CD14-positive monocyte (primary cell): ENCODE measurements around the gene INPP5A. TPM values are rescaled to one million over a fixed set of nuclear protein-coding genes. Genes with fewer than 3 reads are reported as not detected.

Source experiments
- DNase-seq, 3 donors: peaks; one replicate each; pipeline ENCODE4 v3.0.0-alpha.2; 2011 to 2022
- H2AFZ ChIP-seq: 2 replicates; pipeline ENCODE4 v1.6.0; 2012; ENCODE audit warnings: mild to moderate bottlenecking, low read depth, low read length, inconsistent platforms; ENCODE audit not compliant: insufficient read depth, poor library complexity, severe bottlenecking
- H3K27ac ChIP-seq, 2 donors: 1 replicate in 1 of 2; 2 replicates in 1 of 2; pipeline ENCODE4 v1.5.1; 2012 to 2013; ENCODE audit warnings: low read length in 2 of 2, control low read depth in 1 of 2, inconsistent platforms in 1 of 2, low read depth in 1 of 2, mild to moderate bottlenecking in 1 of 2
- H3K27me3 ChIP-seq, 2 donors: one replicate each; pipeline versions ENCODE4 v1.6.0 to v1.6.1; 2011 to 2013; ENCODE audit warnings: low read length in 2 of 2; ENCODE audit not compliant: control insufficient read depth in 2 of 2, insufficient read depth in 2 of 2
- H3K36me3 ChIP-seq, 2 donors: replicated peaks in 1 of 2; 1 replicate in 1 of 2; 2 replicates in 1 of 2; pipeline versions ENCODE4 v1.5.1 to v1.6.1; 2012 to 2013; ENCODE audit warnings: low read length in 2 of 2, control low read depth in 1 of 2, inconsistent platforms in 1 of 2, mild to moderate bottlenecking in 1 of 2; ENCODE audit not compliant: insufficient read depth in 2 of 2, control insufficient read depth in 1 of 2
- H3K4me1 ChIP-seq, 2 donors: 1 replicate in 1 of 2; 2 replicates in 1 of 2; pipeline versions ENCODE4 v1.5.1 to v1.6.1; 2012 to 2013; ENCODE audit warnings: low read length in 2 of 2, control low read depth in 1 of 2, inconsistent platforms in 1 of 2, mild to moderate bottlenecking in 1 of 2, moderate library complexity in 1 of 2; ENCODE audit not compliant: insufficient read depth in 2 of 2, control insufficient read depth in 1 of 2
- H3K4me2 ChIP-seq: replicated peaks from 2 replicates; pipeline ENCODE3; 2012; ENCODE audit warnings: low read length, moderate library complexity, mild to moderate bottlenecking; ENCODE audit not compliant: poor library complexity, severe bottlenecking; ENCODE audit errors: extremely low read depth
- H3K4me3 ChIP-seq, 3 experiments: fragments of 200-600 bp in 1 of 3; sonication (generic) in 1 of 3; replicated peaks in 1 of 3; 1 replicate in 2 of 3; 2 replicates in 1 of 3; pipeline ENCODE4 v1.5.1; 2011 to 2013; ENCODE audit warnings: low read length in 3 of 3, mild to moderate bottlenecking in 3 of 3, control low read depth in 2 of 3, low read depth in 2 of 3, inconsistent platforms in 1 of 3, moderate library complexity in 1 of 3
- H3K79me2 ChIP-seq: 2 replicates; pipeline ENCODE4 v1.6.0; 2012; ENCODE audit warnings: mild to moderate bottlenecking, control low read depth, inconsistent platforms, low read length, moderate library complexity; ENCODE audit not compliant: insufficient read depth
- H3K9ac ChIP-seq: 2 replicates; pipeline ENCODE4 v1.6.0; 2017; ENCODE audit warnings: low read length, mild to moderate bottlenecking; ENCODE audit not compliant: insufficient read depth, poor library complexity, severe bottlenecking
- H3K9me3 ChIP-seq, 2 donors: replicated peaks in 1 of 2; 1 replicate in 1 of 2; 2 replicates in 1 of 2; pipeline versions ENCODE4 v1.5.1 to v1.6.1; 2012 to 2013; ENCODE audit warnings: low read length in 2 of 2, control low read depth in 1 of 2; ENCODE audit not compliant: control insufficient read depth in 1 of 2, insufficient read depth in 1 of 2
- H4K20me1 ChIP-seq: 2 replicates; pipeline ENCODE4 v1.6.0; 2012; ENCODE audit warnings: mild to moderate bottlenecking, low read length, control low read depth, moderate library complexity; ENCODE audit not compliant: insufficient read depth
- H3K27ac Mint-ChIP-seq, 7 donors: one replicate each; pipeline ENCODE4 v1.8.0; 2020; ENCODE audit warnings: mild to moderate bottlenecking in 7 of 7, mixed read lengths in 7 of 7, moderate library complexity in 6 of 7, inconsistent platforms in 2 of 7
- H3K27me3 Mint-ChIP-seq, 3 donors: one replicate each; pipeline ENCODE4 v1.8.0; 2021 to 2022; ENCODE audit warnings: low read depth in 3 of 3, mild to moderate bottlenecking in 3 of 3, mixed read lengths in 3 of 3, moderate library complexity in 3 of 3, inconsistent platforms in 1 of 3
- H3K36me3 Mint-ChIP-seq, 2 donors: one replicate each; pipeline ENCODE4 v1.8.0; 2020; ENCODE audit warnings: mixed read lengths in 2 of 2, inconsistent platforms in 1 of 2, mild to moderate bottlenecking in 1 of 2
- H3K4me1 Mint-ChIP-seq: one replicate; pipeline ENCODE4 v1.8.0; 2020; ENCODE audit warnings: mild to moderate bottlenecking, mixed read lengths
- H3K4me3 Mint-ChIP-seq, 2 donors: one replicate each; pipeline ENCODE4 v1.8.0; 2020; ENCODE audit warnings: mild to moderate bottlenecking in 2 of 2, mixed read lengths in 2 of 2, moderate library complexity in 1 of 2
- H3K9me3 Mint-ChIP-seq, 7 donors: one replicate each; pipeline ENCODE4 v1.8.0; 2020 to 2022; ENCODE audit warnings: mixed read lengths in 7 of 7, mild to moderate bottlenecking in 6 of 7, moderate library complexity in 6 of 7, inconsistent platforms in 2 of 7
- WGBS: methylation state at CpG from one replicate; pipeline ENCODE4 v1.1.5; 2013; ENCODE audit warnings: missing lambda C conversion rate; ENCODE audit not compliant: insufficient coverage; 5-methylcytosine and 5-hydroxymethylcytosine counted together
- intact Hi-C, 2 donors: fragments of 100-400 bp; cut with micrococcal nuclease; formaldehyde crosslinking; loops; one replicate each; pipeline versions ENCODE4 v1.15.0 to v1.15.1; 2023
- polyA plus RNA-seq, 3 donors: library from polyadenylated mRNA; depleted of rRNA in 1 of 3; unstranded in 2 of 3; stranded (reverse) in 1 of 3; fragments of 300-500 nt in 2 of 3; fragments of >200 nt in 1 of 3; fragmentation: Illumina TruSeq in 2 of 3; gene quantifications; 1 replicate in 2 of 3; 2 replicates in 1 of 3; pipeline ENCODE4 v1.2.3, GENCODE V29; 2012 to 2021
- TF ChIP-seq, protein P1 (sequence below): fragments of 200-600 bp; IDR thresholded peaks from one replicate; pipeline ENCODE4 v1.8.0; 2022; ENCODE audit warnings: antibody characterized with exemption, mild to moderate bottlenecking

The INPP5A gene
- polyA plus RNA-seq, 3 donors = 0.87 to 17.2 (median 2.9) TPM

DNA sequence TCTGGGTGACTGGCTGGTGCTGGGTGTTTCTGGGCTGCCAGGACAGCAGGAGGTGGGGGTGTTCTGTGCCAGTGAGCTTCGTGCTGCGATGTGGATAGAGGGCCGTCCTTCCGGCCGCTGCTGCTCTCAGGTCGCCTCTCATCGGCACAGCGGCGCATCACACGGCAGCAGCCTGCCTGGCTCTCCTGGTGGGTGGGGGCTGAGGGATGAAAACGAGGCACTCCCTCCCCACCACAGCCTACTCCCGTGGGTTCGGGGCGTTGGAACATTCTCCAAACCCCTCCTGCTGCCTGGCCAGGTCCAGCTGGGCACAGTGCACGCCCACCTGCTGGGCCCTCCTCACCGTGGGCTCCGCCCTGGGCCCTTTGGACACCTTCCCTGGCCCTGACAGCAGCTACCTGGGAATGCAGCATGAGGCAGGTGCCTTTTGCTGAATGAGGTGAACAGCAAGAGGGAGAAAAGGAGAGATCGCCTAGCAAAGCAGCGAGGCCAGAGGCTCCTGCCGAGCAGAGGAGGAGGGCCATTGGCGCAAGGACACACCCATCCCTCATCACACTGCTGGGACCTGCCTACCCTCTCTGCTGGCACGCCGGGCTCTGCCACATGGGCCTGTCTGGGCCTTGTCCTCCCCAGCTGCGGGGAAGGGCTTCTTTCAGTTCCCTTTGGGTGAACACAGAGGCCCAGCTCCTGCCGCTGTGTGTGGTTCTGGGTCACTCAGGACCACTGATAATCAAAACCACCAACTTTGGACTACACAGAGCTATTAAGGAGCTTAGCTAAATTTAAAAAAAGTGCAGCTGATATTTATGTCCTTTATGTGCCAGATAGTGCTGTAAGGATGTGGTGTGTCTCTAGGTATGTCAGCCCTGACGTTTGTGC lies 33.4 kb downstream of the INPP5A start:
- H3K4me2 ChIP-seq = peak overlapping the region; percentile 51
- H3K27ac Mint-ChIP-seq = peak overlapping the region in 6 of 7 donors; percentile 42 to 86 (median 80)
- no peaks in the 10 kb centered on the region for H3K36me3 ChIP-seq
- H3K27ac ChIP-seq = peak overlapping the region; percentile 35 to 46
- H3K4me1 Mint-ChIP-seq = peaks cover 3% of the 10 kb centered on the region
- peaks cover 15 to 18% of the 10 kb centered on the region in 2 donors for H3K36me3 Mint-ChIP-seq
- DNase-seq = peak; percentile 84 to 90 (median 84)
- 39% methylated on average over 10 of the region's 26 CpGs for WGBS
- H3K9me3 ChIP-seq = no peaks in the 10 kb centered on the region
- peaks cover 0 to 2% (median 0%) of the 10 kb centered on the region in 3 donors for H3K27me3 Mint-ChIP-seq
- H3K27me3 ChIP-seq = no peaks in the 10 kb centered on the region
- no peak overlapping the region for H3K9ac ChIP-seq
- intact Hi-C loops = loop anchor here (5.0 to 10.0 kb wide), 2 partner anchors 34 to 64 kb away; partner anchors contain the start of gene INPP5A (in 1 of the 2)
- peaks cover 70% of the 10 kb centered on the region for H4K20me1 ChIP-seq
- H3K4me3 Mint-ChIP-seq = peak overlapping the region; percentile 50 to 65
- peaks cover 0 to 2% (median 0%) of the 10 kb centered on the region in 7 donors for H3K9me3 Mint-ChIP-seq
- TF ChIP-seq, protein P1, sequence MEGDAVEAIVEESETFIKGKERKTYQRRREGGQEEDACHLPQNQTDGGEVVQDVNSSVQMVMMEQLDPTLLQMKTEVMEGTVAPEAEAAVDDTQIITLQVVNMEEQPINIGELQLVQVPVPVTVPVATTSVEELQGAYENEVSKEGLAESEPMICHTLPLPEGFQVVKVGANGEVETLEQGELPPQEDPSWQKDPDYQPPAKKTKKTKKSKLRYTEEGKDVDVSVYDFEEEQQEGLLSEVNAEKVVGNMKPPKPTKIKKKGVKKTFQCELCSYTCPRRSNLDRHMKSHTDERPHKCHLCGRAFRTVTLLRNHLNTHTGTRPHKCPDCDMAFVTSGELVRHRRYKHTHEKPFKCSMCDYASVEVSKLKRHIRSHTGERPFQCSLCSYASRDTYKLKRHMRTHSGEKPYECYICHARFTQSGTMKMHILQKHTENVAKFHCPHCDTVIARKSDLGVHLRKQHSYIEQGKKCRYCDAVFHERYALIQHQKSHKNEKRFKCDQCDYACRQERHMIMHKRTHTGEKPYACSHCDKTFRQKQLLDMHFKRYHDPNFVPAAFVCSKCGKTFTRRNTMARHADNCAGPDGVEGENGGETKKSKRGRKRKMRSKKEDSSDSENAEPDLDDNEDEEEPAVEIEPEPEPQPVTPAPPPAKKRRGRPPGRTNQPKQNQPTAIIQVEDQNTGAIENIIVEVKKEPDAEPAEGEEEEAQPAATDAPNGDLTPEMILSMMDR = no peak
- H3K79me2 ChIP-seq = peaks cover 84% of the 10 kb centered on the region
- peak overlapping the region in 1 of 3 experiments; percentile 16 for H3K4me3 ChIP-seq
- no peak overlapping the region for H2AFZ ChIP-seq
- peaks cover 43 to 44% of the 10 kb centered on the region in 2 donors for H3K4me1 ChIP-seq

DNA sequence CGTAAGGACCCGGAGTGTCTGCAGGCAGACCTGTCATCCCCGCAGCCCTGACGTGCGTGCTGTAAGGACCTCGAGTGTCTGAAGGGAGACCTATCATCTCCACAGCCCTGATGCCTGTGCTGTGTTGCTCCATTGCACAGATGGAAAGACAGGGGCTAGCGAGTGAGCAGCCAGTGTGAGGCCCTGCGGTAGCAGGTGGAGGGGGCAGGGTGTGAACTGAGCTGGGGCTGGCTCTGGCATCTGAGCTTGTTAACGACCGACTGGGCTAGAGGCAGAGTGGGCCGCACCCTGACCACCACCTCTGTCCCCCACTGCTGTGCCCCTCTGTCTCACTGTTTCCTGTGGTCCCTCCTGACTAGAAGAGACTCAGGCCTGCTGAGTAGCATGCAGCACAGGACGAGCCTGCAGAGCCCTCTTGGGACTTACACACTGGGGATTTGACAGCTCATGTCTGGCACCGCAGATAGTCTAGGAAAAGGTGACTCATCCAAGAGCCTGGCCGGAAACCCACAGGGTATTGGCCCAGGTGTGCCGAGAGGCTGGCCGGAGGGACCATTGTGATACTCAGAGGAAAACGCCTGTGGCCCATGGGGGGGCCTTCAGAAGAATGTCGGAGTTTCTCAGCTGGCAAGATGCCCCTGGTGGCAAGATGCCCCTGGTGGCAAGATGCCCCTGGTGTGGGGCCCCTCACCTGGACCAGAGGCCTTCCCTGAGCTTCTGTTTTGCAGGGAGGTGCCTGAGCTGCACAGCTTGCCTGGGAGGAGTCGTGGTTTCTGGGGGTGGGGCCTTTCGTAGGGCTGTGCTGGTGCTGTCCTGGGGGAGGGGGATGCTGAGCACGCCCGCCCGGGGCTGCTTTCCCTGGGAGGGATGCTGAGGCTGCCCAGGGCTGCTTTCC lies 34.3 kb downstream of the INPP5A start:
- H3K27me3 ChIP-seq = no peaks in the 10 kb centered on the region
- TF ChIP-seq, protein P1 = no peak
- peak overlapping the region; percentile 51 for H3K4me2 ChIP-seq
- H3K27ac ChIP-seq = peak overlapping the region in 1 of 2 donors; percentile 46
- peak overlapping the region; percentile 2 to 64 for H3K4me3 Mint-ChIP-seq
- H3K4me1 ChIP-seq = peaks cover 52 to 53% of the 10 kb centered on the region in 2 donors
- intact Hi-C loops = loop anchor here (5.0 to 10.0 kb wide), 2 partner anchors 35 to 63 kb away; partner anchors contain the start of gene INPP5A (in 1 of the 2)
- H3K9ac ChIP-seq = no peak overlapping the region
- peaks cover 85% of the 10 kb centered on the region for H3K79me2 ChIP-seq
- H3K27ac Mint-ChIP-seq = peak overlapping the region in 4 of 7 donors; percentile 26 to 85 (median 85)
- whole genome bisulfite sequencing = 32% methylated on average over 19 of the region's 23 CpGs
- H3K4me3 ChIP-seq = peak overlapping the region in 1 of 3 experiments; percentile 16
- peaks cover 72% of the 10 kb centered on the region for H4K20me1 ChIP-seq
- peaks cover 0 to 6% (median 0%) of the 10 kb centered on the region in 3 donors for H3K27me3 Mint-ChIP-seq
- no peaks in the 10 kb centered on the region for H3K36me3 ChIP-seq
- H3K9me3 Mint-ChIP-seq = peaks cover 0 to 2% (median 0%) of the 10 kb centered on the region in 7 donors
- H3K9me3 ChIP-seq = no peaks in the 10 kb centered on the region
- H3K4me1 Mint-ChIP-seq = peaks cover 2% of the 10 kb centered on the region
- H2AFZ ChIP-seq = no peak overlapping the region
- DNase-seq = peak; percentile 44 to 69 (median 62)
- peaks cover 23 to 24% of the 10 kb centered on the region in 2 donors for H3K36me3 Mint-ChIP-seq
